DND-41 (cell line): ENCODE measurements around the gene DZIP3.

ENCODE experiments used
- EZH2 ChIP-seq: IDR thresholded peaks from 3 replicates; pipeline ENCODE4 v1.6.1; 2012; ENCODE audit warnings: borderline replicate concordance, low read depth, mild to moderate bottlenecking, moderate library complexity, low read length, inconsistent platforms; ENCODE audit not compliant: severe bottlenecking
- TF ChIP-seq, protein P1 (sequence below): IDR thresholded peaks from 2 replicates; pipeline ENCODE4 v1.5.1; 2012; ENCODE audit warnings: borderline replicate concordance, low read length, moderate library complexity, mild to moderate bottlenecking; ENCODE audit not compliant: poor library complexity, severe bottlenecking; ENCODE audit errors: extremely low read depth

- TF ChIP-seq, protein P1, sequence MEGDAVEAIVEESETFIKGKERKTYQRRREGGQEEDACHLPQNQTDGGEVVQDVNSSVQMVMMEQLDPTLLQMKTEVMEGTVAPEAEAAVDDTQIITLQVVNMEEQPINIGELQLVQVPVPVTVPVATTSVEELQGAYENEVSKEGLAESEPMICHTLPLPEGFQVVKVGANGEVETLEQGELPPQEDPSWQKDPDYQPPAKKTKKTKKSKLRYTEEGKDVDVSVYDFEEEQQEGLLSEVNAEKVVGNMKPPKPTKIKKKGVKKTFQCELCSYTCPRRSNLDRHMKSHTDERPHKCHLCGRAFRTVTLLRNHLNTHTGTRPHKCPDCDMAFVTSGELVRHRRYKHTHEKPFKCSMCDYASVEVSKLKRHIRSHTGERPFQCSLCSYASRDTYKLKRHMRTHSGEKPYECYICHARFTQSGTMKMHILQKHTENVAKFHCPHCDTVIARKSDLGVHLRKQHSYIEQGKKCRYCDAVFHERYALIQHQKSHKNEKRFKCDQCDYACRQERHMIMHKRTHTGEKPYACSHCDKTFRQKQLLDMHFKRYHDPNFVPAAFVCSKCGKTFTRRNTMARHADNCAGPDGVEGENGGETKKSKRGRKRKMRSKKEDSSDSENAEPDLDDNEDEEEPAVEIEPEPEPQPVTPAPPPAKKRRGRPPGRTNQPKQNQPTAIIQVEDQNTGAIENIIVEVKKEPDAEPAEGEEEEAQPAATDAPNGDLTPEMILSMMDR, result no peak
- no peak for TF ChIP-seq EZH2
Measured at GRCh38 chr3:108603691-108604090, 14.2 kb downstream of the DZIP3 start.
